IMR-90 (cell line): ENCODE measurements around the gene NFIX. TPM values are rescaled to one million over a fixed set of nuclear protein-coding genes. Genes with fewer than 3 reads are reported as not detected.
A peak's percentile ranks its signal among the peaks of the same experiment; 100 is the strongest.

ENCODE experiments used
- ATAC-seq: fragments of 200-7000 bp; cut with Tn5 transposase; 2 replicates; pipeline ENCODE4 v1.9.1; 2020; ENCODE audit warnings: low read depth, mild to moderate bottlenecking, moderate library complexity
- BruUV-seq: library from RNA; stranded (reverse); fragments of 400-500 nt; replicated peaks from 2 replicates; lab custom pipeline; 2021; lab: Mats Ljungman, UMichigan
- CTCF ChIA-PET: fragments of 300-600 bp; formaldehyde crosslinking; extraction: SDS; loops from one replicate; lab custom pipeline; 2021; ENCODE audit warnings: antibody characterized with exemption; lab: Yijun Ruan, JAX
- POLR2A ChIA-PET: fragments of 300-600 bp; sonication (Branson Sonifier 250); formaldehyde crosslinking; loops from one replicate; lab custom pipeline; 2022; ENCODE audit warnings: antibody characterized with exemption; ENCODE audit not compliant: unreplicated experiment; lab: Charles Lee
- DNase-seq: peaks from one replicate; pipeline ENCODE4 v3.0.0; 2013
- H2AFZ ChIP-seq: replicated peaks from 2 replicates; pipeline ENCODE3; 2013; ENCODE audit warnings: low read length, mild to moderate bottlenecking; ENCODE audit not compliant: poor library complexity
- H2AK5ac ChIP-seq: 2 replicates; pipeline ENCODE4 v1.6.1; 2013; ENCODE audit warnings: low read depth, low read length, inconsistent platforms
- H2AK9ac ChIP-seq: replicated peaks from 2 replicates; pipeline ENCODE3; 2013; ENCODE audit warnings: mild to moderate bottlenecking, low read depth, low read length, moderate library complexity; ENCODE audit not compliant: poor library complexity
- H2BK120ac ChIP-seq: 2 replicates; pipeline ENCODE4 v1.6.1; 2013; ENCODE audit warnings: low read depth, low read length, inconsistent platforms
- H2BK15ac ChIP-seq: 3 replicates; pipeline ENCODE4 v1.6.1; 2013; ENCODE audit warnings: low read depth, low read length, inconsistent platforms
- H2BK20ac ChIP-seq: 2 replicates; pipeline ENCODE4 v1.6.1; 2013; ENCODE audit warnings: low read depth, mild to moderate bottlenecking, inconsistent platforms, low read length, moderate library complexity
- H2BK5ac ChIP-seq: 2 replicates; pipeline ENCODE4 v1.6.1; 2013; ENCODE audit warnings: mild to moderate bottlenecking, low read depth, low read length, inconsistent platforms; ENCODE audit not compliant: poor library complexity, severe bottlenecking
- H3K14ac ChIP-seq: replicated peaks from 2 replicates; pipeline ENCODE4 v1.6.1; 2013; ENCODE audit warnings: low read depth, low read length, inconsistent platforms
- H3K18ac ChIP-seq: 2 replicates; pipeline ENCODE4 v1.6.1; 2013; ENCODE audit warnings: low read depth, low read length, control low read depth
- H3K23ac ChIP-seq: 2 replicates; pipeline ENCODE4 v1.6.1; 2013; ENCODE audit warnings: low read depth, low read length, inconsistent platforms
- H3K27ac ChIP-seq: 2 replicates; pipeline ENCODE4 v1.5.1; 2013; ENCODE audit warnings: mild to moderate bottlenecking, control low read depth, low read length; ENCODE audit not compliant: insufficient read depth
- H3K27me3 ChIP-seq: 2 replicates; pipeline ENCODE4 v1.6.1; 2013; ENCODE audit warnings: low read length; ENCODE audit not compliant: control insufficient read depth, insufficient read depth
- H3K36me3 ChIP-seq: 2 replicates; pipeline ENCODE4 v1.6.1; 2013; ENCODE audit warnings: low read length, mixed read lengths; ENCODE audit not compliant: control insufficient read depth, insufficient read depth
- H3K4ac ChIP-seq: 2 replicates; pipeline ENCODE4 v1.6.1; 2013; ENCODE audit warnings: low read depth, low read length, inconsistent platforms
- H3K4me1 ChIP-seq: 2 replicates; pipeline ENCODE4 v1.6.1; 2013; ENCODE audit warnings: low read length, mixed read lengths; ENCODE audit not compliant: control insufficient read depth, insufficient read depth
- H3K4me2 ChIP-seq: 2 replicates; pipeline ENCODE4 v1.6.1; 2013; ENCODE audit warnings: low read depth, mild to moderate bottlenecking, control low read depth, low read length, moderate library complexity
- H3K4me3 ChIP-seq: 2 replicates; pipeline ENCODE4 v1.5.1; 2013; ENCODE audit warnings: low read depth, mild to moderate bottlenecking, control low read depth, low read length, moderate library complexity; ENCODE audit not compliant: insufficient read depth
- H3K56ac ChIP-seq: 2 replicates; pipeline ENCODE4 v1.6.1; 2013; ENCODE audit warnings: low read length, inconsistent platforms; ENCODE audit not compliant: insufficient read depth; ENCODE audit errors: extremely low read depth
- H3K79me1 ChIP-seq, 2 experiments: 2 replicates each; pipeline ENCODE4 v1.6.1; 2013; ENCODE audit warnings: low read length in 2 of 2, inconsistent platforms in 1 of 2, low read depth in 1 of 2
- H3K9ac ChIP-seq: 2 replicates; pipeline ENCODE4 v1.6.1; 2013; ENCODE audit warnings: low read depth, low read length, control low read depth
- H3K9me1 ChIP-seq: 2 replicates; pipeline ENCODE4 v1.6.1; 2013; ENCODE audit warnings: low read length, inconsistent platforms; ENCODE audit not compliant: insufficient read depth
- H3K9me3 ChIP-seq: 2 replicates; pipeline ENCODE4 v1.6.1; 2013; ENCODE audit warnings: low read length; ENCODE audit not compliant: control insufficient read depth, insufficient read depth
- H4K20me1 ChIP-seq: 2 replicates; pipeline ENCODE4 v1.6.1; 2013; ENCODE audit warnings: low read length, inconsistent platforms; ENCODE audit not compliant: insufficient read depth
- H4K5ac ChIP-seq: 2 replicates; pipeline ENCODE4 v1.6.1; 2013; ENCODE audit warnings: mild to moderate bottlenecking, low read depth, low read length, control low read depth
- H4K8ac ChIP-seq, 2 experiments: 2 replicates each; pipeline ENCODE4 v1.6.1; 2013; ENCODE audit warnings: low read depth in 2 of 2, low read length in 2 of 2, control low read depth in 1 of 2, inconsistent platforms in 1 of 2
- H4K91ac ChIP-seq: 2 replicates; pipeline ENCODE4 v1.6.1; 2013; ENCODE audit warnings: low read depth, low read length, inconsistent platforms; ENCODE audit not compliant: insufficient read depth
- BHLHE40 ChIP-seq: fragments of 150-350 bp; IDR thresholded peaks from 2 replicates; pipeline ENCODE4 v1.6.1; 2016; ENCODE audit warnings: mild to moderate bottlenecking, low read depth, low read length
- CEBPB ChIP-seq: IDR thresholded peaks from 2 replicates; pipeline ENCODE4 v1.6.1; 2012; ENCODE audit warnings: low read depth, low read length, improper control_type of control experiment
- MAFK ChIP-seq: IDR thresholded peaks from 2 replicates; pipeline ENCODE4 v1.6.1; 2012; ENCODE audit warnings: low read depth, low read length, improper control_type of control experiment
- MAZ ChIP-seq: IDR thresholded peaks from 2 replicates; pipeline ENCODE4 v1.6.1; 2012; ENCODE audit warnings: low read depth, mild to moderate bottlenecking, low read length, improper control_type of control experiment, moderate library complexity, borderline replicate concordance
- MXI1 ChIP-seq: IDR thresholded peaks from 2 replicates; pipeline ENCODE4 v1.6.1; 2012; ENCODE audit warnings: low read depth, mild to moderate bottlenecking, low read length, moderate library complexity, borderline replicate concordance
- NFE2L2 ChIP-seq: fragments of 150-350 bp; IDR thresholded peaks from 2 replicates; pipeline ENCODE4 v1.6.1; 2016; ENCODE audit warnings: low read depth, mild to moderate bottlenecking, low read length
- POLR2A ChIP-seq: IDR thresholded peaks from 2 replicates; pipeline ENCODE4 v1.6.1; 2012; ENCODE audit warnings: mild to moderate bottlenecking, low read depth, low read length
- RAD21 ChIP-seq: IDR thresholded peaks from 2 replicates; pipeline ENCODE4 v1.6.1; 2012; ENCODE audit warnings: low read length, improper control_type of control experiment
- RCOR1 ChIP-seq: IDR thresholded peaks from 2 replicates; pipeline ENCODE4 v1.6.1; 2012; ENCODE audit warnings: mild to moderate bottlenecking, low read length, improper control_type of control experiment; ENCODE audit not compliant: insufficient replicate concordance
- RFX5 ChIP-seq: IDR thresholded peaks from 2 replicates; pipeline ENCODE4 v1.8.0; 2012; ENCODE audit warnings: low read depth, mild to moderate bottlenecking, low read length, moderate library complexity
- SMC3 ChIP-seq: fragments of 150-350 bp; IDR thresholded peaks from 2 replicates; pipeline ENCODE4 v1.6.1; 2016; ENCODE audit warnings: low read depth, mild to moderate bottlenecking, antibody characterized with exemption, low read length, moderate library complexity
- WGBS, 2 experiments: methylation state at CpG; one replicate each; pipeline versions ENCODE4 v1.1.5 to v1.1.7; 2013; ENCODE audit warnings: missing lambda C conversion rate in 2 of 2; ENCODE audit not compliant: insufficient read length in 1 of 2; ENCODE audit errors: extremely low coverage in 2 of 2; 5-methylcytosine and 5-hydroxymethylcytosine counted together
- dilution Hi-C: fragments of 300-500 bp; cut with HindIII; formaldehyde crosslinking; loops from one replicate; pipeline ENCODE4 v1.14.3; 2018; ENCODE audit warnings: low sequenced_read_pairs; ENCODE audit not compliant: unreplicated experiment
- in situ Hi-C: fragments of 300-500 bp; cut with MboI; formaldehyde crosslinking; loops from 3 replicates; pipeline ENCODE4 v1.14.3; 2019; ENCODE audit warnings: low sequenced_read_pairs, inconsistent platforms, mixed read lengths
- intact Hi-C: fragments of 100-400 bp; cut with micrococcal nuclease; formaldehyde crosslinking; loops from 2 replicates; pipeline ENCODE4 v1.10.0; 2022
- polyA plus RNA-seq, 3 experiments: library from polyadenylated mRNA; depleted of rRNA; stranded (reverse); fragments of >200 nt; gene quantifications; 2 replicates each; pipeline ENCODE4 v1.2.3, GENCODE V29; 2012; ENCODE audit warnings: low replicate concordance in 1 of 3
- total RNA-seq: library from RNA; depleted of rRNA; stranded (reverse); fragments of >200 nt; gene quantifications from 2 replicates; pipeline ENCODE4 v1.2.3, GENCODE V29; 2012
- TF ChIP-seq, protein P1 (sequence below): conservative IDR thresholded peaks from 2 replicates; pipeline ENCODE4 v1.5.1; 2012; ENCODE audit warnings: mild to moderate bottlenecking, low read depth, low read length, improper control_type of control experiment
- TF ChIP-seq, protein P2 (sequence below): fragments of 150-350 bp; IDR thresholded peaks from 2 replicates; pipeline ENCODE4 v1.6.1; 2016; ENCODE audit warnings: low read depth, mild to moderate bottlenecking, low read length, moderate library complexity, borderline replicate concordance

NFIX gene
- total and polyA plus RNA-seq, 2 of the 4 experiments (the other 2 are of a cell fraction), result 10.2 to 47.7 TPM

DNA sequence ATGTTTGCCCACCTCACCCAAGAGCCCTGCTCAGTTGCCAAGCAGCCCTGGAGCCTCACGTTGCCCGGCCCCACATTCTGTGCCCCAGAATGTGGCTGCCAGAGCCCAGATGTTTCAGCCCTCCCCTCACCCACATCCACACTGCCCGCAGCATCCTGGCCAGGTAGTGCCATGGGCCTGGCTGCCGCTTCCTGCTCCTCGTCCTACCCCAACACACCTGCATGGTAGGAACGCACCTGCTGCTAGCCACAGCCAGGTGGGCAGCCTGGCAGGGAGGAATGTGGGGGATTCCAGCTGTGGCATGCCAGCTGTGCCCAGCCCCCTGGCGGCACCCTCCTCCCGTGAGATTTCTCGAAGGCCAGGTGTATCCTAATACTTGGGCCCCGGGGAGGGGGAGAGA is 7.5 kb upstream of the NFIX start:
- Histone ChIP-seq H4K20me1 (no peaks in the 10 kb centered on the region), H3K14ac (no peak overlapping the region), H3K9me1 (0 out of 2 replicates have a peak, but pooled peaks cover 4% of the 10 kb centered on the region), H3K9me3 (no peaks in the 10 kb centered on the region), H3K9ac (no peak overlapping the region), H3K36me3 (no peaks in the 10 kb centered on the region), H4K5ac (no peak overlapping the region), H2AFZ (no peak overlapping the region), H3K79me1 (no peaks in the 10 kb centered on the region; a peak in 1 of 4 replicates), H4K8ac (no peak overlapping the region), H3K18ac (no peak overlapping the region), H3K56ac (no peak overlapping the region), H3K4ac (no peak overlapping the region), H3K4me3 (no peak overlapping the region), H2BK15ac (no peak overlapping the region), H2BK20ac (no peak overlapping the region), H2AK5ac (0 out of 2 replicates have a peak overlapping the region, but pooled peaks have one; percentile 39), H4K91ac (no peak overlapping the region), H3K27me3 (no peaks in the 10 kb centered on the region), H3K23ac (no peak overlapping the region), H3K27ac (no peak overlapping the region), H2AK9ac (peak overlapping the region; percentile 65), H3K4me1 (peaks cover 3% of the 10 kb centered on the region; the same call in 1 of the 2 replicates), H2BK120ac (no peak overlapping the region), H3K4me2 (no peak overlapping the region), H2BK5ac (no peak overlapping the region)
- POLR2A ChIA-PET, result no interaction called here
- BruUV-seq, result no TSS peak
- 80% methylated on average over 6 of the region's 10 CpGs; no CpG with 5 or more reads in 1 of the 2 experiments for WGBS, 2 experiments
- CTCF ChIA-PET, result no interaction called here
- ATAC-seq (no peak), DNase-seq (no peak)
- TF ChIP-seq, protein P1, sequence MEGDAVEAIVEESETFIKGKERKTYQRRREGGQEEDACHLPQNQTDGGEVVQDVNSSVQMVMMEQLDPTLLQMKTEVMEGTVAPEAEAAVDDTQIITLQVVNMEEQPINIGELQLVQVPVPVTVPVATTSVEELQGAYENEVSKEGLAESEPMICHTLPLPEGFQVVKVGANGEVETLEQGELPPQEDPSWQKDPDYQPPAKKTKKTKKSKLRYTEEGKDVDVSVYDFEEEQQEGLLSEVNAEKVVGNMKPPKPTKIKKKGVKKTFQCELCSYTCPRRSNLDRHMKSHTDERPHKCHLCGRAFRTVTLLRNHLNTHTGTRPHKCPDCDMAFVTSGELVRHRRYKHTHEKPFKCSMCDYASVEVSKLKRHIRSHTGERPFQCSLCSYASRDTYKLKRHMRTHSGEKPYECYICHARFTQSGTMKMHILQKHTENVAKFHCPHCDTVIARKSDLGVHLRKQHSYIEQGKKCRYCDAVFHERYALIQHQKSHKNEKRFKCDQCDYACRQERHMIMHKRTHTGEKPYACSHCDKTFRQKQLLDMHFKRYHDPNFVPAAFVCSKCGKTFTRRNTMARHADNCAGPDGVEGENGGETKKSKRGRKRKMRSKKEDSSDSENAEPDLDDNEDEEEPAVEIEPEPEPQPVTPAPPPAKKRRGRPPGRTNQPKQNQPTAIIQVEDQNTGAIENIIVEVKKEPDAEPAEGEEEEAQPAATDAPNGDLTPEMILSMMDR, result no peak
- TF ChIP-seq BHLHE40 (no peak), RAD21 (no peak), RCOR1 (no peak), RFX5 (no peak), POLR2A (no peak), NFE2L2 (no peak), MAFK (no peak), SMC3 (no peak), MXI1 (no peak), CEBPB (no peak), MAZ (no peak)
- TF ChIP-seq, protein P2, sequence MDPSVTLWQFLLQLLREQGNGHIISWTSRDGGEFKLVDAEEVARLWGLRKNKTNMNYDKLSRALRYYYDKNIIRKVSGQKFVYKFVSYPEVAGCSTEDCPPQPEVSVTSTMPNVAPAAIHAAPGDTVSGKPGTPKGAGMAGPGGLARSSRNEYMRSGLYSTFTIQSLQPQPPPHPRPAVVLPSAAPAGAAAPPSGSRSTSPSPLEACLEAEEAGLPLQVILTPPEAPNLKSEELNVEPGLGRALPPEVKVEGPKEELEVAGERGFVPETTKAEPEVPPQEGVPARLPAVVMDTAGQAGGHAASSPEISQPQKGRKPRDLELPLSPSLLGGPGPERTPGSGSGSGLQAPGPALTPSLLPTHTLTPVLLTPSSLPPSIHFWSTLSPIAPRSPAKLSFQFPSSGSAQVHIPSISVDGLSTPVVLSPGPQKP, result no peak
- in situ Hi-C loops, result loop anchor here (25.0 kb wide), 1 partner anchor 750 kb away; a partner anchor contains a TSS
- intact Hi-C loops, result loop anchor here (5.0 kb wide), 1 partner anchor 45 kb away; no protein-coding TSS in a partner anchor
- dilution Hi-C loops, result no loop called here
